SK-N-SH treated with all-trans-retinoic acid at 6 μM for 48 hours (cell line): Measurements from ENCODE around the gene RBMS3.

Source experiments
- ATAC-seq: fragments of 200-7000 bp; cut with Tn5 transposase; 3 replicates; pipeline ENCODE4 v1.9.1; 2020; ENCODE audit warnings: mild to moderate bottlenecking, moderate library complexity
- ARNTL ChIP-seq: fragments of 450-650 bp; formaldehyde crosslinking; IDR thresholded peaks from 2 replicates; pipeline ENCODE4 v1.5.0; 2020; ENCODE audit warnings: low read depth, mild to moderate bottlenecking, moderate library complexity, borderline replicate concordance
- BACH2 ChIP-seq: fragments of 250-450 bp; sonication (Bioruptor Pico); IDR thresholded peaks from 2 replicates; pipeline ENCODE4 v1.9.0; 2021; ENCODE audit warnings: mild to moderate bottlenecking, borderline replicate concordance
- CREB5 ChIP-seq: fragments of 250-450 bp; sonication (Bioruptor Pico); IDR thresholded peaks from 2 replicates; pipeline ENCODE4 v1.5.1; 2020; ENCODE audit warnings: low read depth, mild to moderate bottlenecking, moderate library complexity
- CSDC2 ChIP-seq: fragments of 250-450 bp; sonication (Bioruptor Pico); IDR thresholded peaks from 2 replicates; pipeline ENCODE4 v1.5.0; 2020; ENCODE audit warnings: mild to moderate bottlenecking, moderate library complexity
- CSRNP3 ChIP-seq: fragments of 250-450 bp; sonication (Bioruptor Pico); IDR thresholded peaks from 2 replicates; pipeline ENCODE4 v1.5.1; 2021; ENCODE audit warnings: mild to moderate bottlenecking, moderate library complexity
- ESRRG ChIP-seq: fragments of 250-450 bp; sonication (Bioruptor Pico); IDR thresholded peaks from 2 replicates; pipeline ENCODE4 v1.6.1; 2021; ENCODE audit warnings: mild to moderate bottlenecking
- GLIS3 ChIP-seq: fragments of 250-450 bp; sonication (Bioruptor Pico); IDR thresholded peaks from 2 replicates; pipeline ENCODE4 v1.5.0; 2020; ENCODE audit warnings: mild to moderate bottlenecking, moderate library complexity
- ISL1 ChIP-seq: fragments of 250-450 bp; sonication (Bioruptor Pico); IDR thresholded peaks from 2 replicates; pipeline ENCODE4 v2.1.2; 2022; ENCODE audit warnings: mild to moderate bottlenecking, moderate library complexity
- OSR1 ChIP-seq: fragments of 250-450 bp; sonication (Bioruptor Pico); IDR thresholded peaks from 2 replicates; pipeline ENCODE4 v1.8.0; 2022; ENCODE audit warnings: moderate library complexity, mild to moderate bottlenecking, inconsistent platforms
- PATZ1 ChIP-seq: fragments of 250-450 bp; sonication (Bioruptor Pico); IDR thresholded peaks from 2 replicates; pipeline ENCODE4 v1.8.0; 2020; ENCODE audit warnings: mild to moderate bottlenecking, moderate library complexity, borderline replicate concordance
- POU6F1 ChIP-seq: fragments of 250-450 bp; sonication (Bioruptor Pico); IDR thresholded peaks from 2 replicates; pipeline ENCODE4 v1.8.0; 2021; ENCODE audit warnings: low read depth, mild to moderate bottlenecking, moderate library complexity, borderline replicate concordance
- PPARA ChIP-seq: fragments of 250-450 bp; sonication (Bioruptor Pico); IDR thresholded peaks from 2 replicates; pipeline ENCODE4 v1.5.0; 2020; ENCODE audit warnings: mild to moderate bottlenecking, borderline replicate concordance
- RARB ChIP-seq: fragments of 250-450 bp; sonication (Bioruptor Pico); IDR thresholded peaks from 2 replicates; pipeline ENCODE4 v1.8.0; 2021; ENCODE audit warnings: mild to moderate bottlenecking, moderate library complexity
- SNAI2 ChIP-seq: fragments of 250-450 bp; sonication (Bioruptor Pico); IDR thresholded peaks from 2 replicates; pipeline ENCODE4 v1.5.0; 2020; ENCODE audit warnings: mild to moderate bottlenecking, moderate library complexity
- TCF4 ChIP-seq: fragments of 250-450 bp; sonication (Bioruptor Pico); IDR thresholded peaks from 2 replicates; pipeline ENCODE4 v1.8.0; 2021; ENCODE audit warnings: mild to moderate bottlenecking, moderate library complexity, borderline replicate concordance
- TOX ChIP-seq: fragments of 250-450 bp; sonication (Bioruptor Pico); IDR thresholded peaks from 2 replicates; pipeline ENCODE4 v1.8.0; 2021; ENCODE audit warnings: mild to moderate bottlenecking, moderate library complexity, borderline replicate concordance
- TSHZ2 ChIP-seq: fragments of 250-450 bp; sonication (Bioruptor Pico); IDR thresholded peaks from 2 replicates; pipeline ENCODE4 v1.5.0; 2020; ENCODE audit warnings: mild to moderate bottlenecking, moderate library complexity
- ZC3H10 ChIP-seq: fragments of 250-450 bp; sonication (Bioruptor Pico); IDR thresholded peaks from 2 replicates; pipeline ENCODE4 v1.5.1; 2021; ENCODE audit warnings: mild to moderate bottlenecking, moderate library complexity
- ZFP3 ChIP-seq: fragments of 250-450 bp; sonication (Bioruptor Pico); IDR thresholded peaks from 2 replicates; pipeline ENCODE4 v1.5.0; 2020; ENCODE audit warnings: mild to moderate bottlenecking, moderate library complexity
- ZFP30 ChIP-seq: fragments of 450-650 bp; formaldehyde crosslinking; IDR thresholded peaks from 2 replicates; pipeline ENCODE4 v1.5.0; 2022; ENCODE audit warnings: mild to moderate bottlenecking, moderate library complexity
- ZNF565 ChIP-seq: fragments of 450-650 bp; formaldehyde crosslinking; conservative IDR thresholded peaks from 2 replicates; pipeline ENCODE4 v1.5.0; 2020; ENCODE audit warnings: low read depth, mild to moderate bottlenecking, moderate library complexity
- ZNF70 ChIP-seq: fragments of 450-650 bp; formaldehyde crosslinking; IDR thresholded peaks from 2 replicates; pipeline ENCODE4 v1.5.0; 2020; ENCODE audit warnings: mild to moderate bottlenecking, moderate library complexity
- ZNF8 ChIP-seq: fragments of 450-650 bp; formaldehyde crosslinking; IDR thresholded peaks from 2 replicates; pipeline ENCODE4 v1.5.0; 2020; ENCODE audit warnings: mild to moderate bottlenecking, moderate library complexity

Gene RBMS3

GRCh38 chr3:29493109-29493508 is 212.2 kb downstream of the RBMS3 start:
- TF ChIP-seq ZFP3 (CRISPR knock-in tag) (no peak), ZNF8 (peak; percentile 89)
- ATAC-seq, result peak; percentile 40

- ATAC-seq, result peak; percentile 87
- TF ChIP-seq CREB5 (CRISPR knock-in tag) (no peak), POU6F1 (no peak), RARB (CRISPR knock-in tag) (no peak), TCF4 (CRISPR knock-in tag) (peak; percentile 89), SNAI2 (CRISPR knock-in tag) (no peak), GLIS3 (no peak), ZC3H10 (no peak), OSR1 (CRISPR knock-in tag) (no peak), CSDC2 (no peak), ZNF565 (CRISPR knock-in tag) (no peak), BACH2 (CRISPR knock-in tag) (no peak), TSHZ2 (CRISPR knock-in tag) (peak; percentile 74), ESRRG (CRISPR knock-in tag) (no peak), TOX (no peak), ZNF8 (no peak), PPARA (CRISPR knock-in tag) (no peak), CSRNP3 (no peak), ZFP30 (CRISPR knock-in tag) (no peak), ISL1 (CRISPR knock-in tag) (peak; percentile 10; the same call in 1 of the 2 replicates), ARNTL (CRISPR knock-in tag) (no peak), PATZ1 (no peak), ZFP3 (CRISPR knock-in tag) (no peak), ZNF70 (no peak)
Observed at GRCh38 chr3:29494305-29495036, 213.6 kb downstream of the RBMS3 start.

- ATAC-seq, result no peak
- no peak for TF ChIP-seq OSR1 (CRISPR knock-in tag)
- no peak for TF ChIP-seq GLIS3
- no peak for TF ChIP-seq TSHZ2 (CRISPR knock-in tag)
- TF ChIP-seq CREB5 (CRISPR knock-in tag), result no peak
- TF ChIP-seq ZNF8, result no peak
- TF ChIP-seq RARB (CRISPR knock-in tag), result no peak
- no peak for TF ChIP-seq ZFP30 (CRISPR knock-in tag)
- no peak for TF ChIP-seq ZFP3 (CRISPR knock-in tag)
- TF ChIP-seq ISL1 (CRISPR knock-in tag), result no peak
- no peak for TF ChIP-seq PPARA (CRISPR knock-in tag)
- TF ChIP-seq POU6F1, result no peak
Observed at GRCh38 chr3:29497282-29497681, 216.4 kb downstream of the RBMS3 start.
